ENCODE data around the gene RNF144A. TPM values are rescaled to one million over a fixed set of nuclear protein-coding genes. Genes with fewer than 3 reads are reported as not detected.

Gene RNF144A
- polyA plus RNA-seq, 3 donors, result 0.30 to 0.68 (median 0.48) TPM

DNA sequence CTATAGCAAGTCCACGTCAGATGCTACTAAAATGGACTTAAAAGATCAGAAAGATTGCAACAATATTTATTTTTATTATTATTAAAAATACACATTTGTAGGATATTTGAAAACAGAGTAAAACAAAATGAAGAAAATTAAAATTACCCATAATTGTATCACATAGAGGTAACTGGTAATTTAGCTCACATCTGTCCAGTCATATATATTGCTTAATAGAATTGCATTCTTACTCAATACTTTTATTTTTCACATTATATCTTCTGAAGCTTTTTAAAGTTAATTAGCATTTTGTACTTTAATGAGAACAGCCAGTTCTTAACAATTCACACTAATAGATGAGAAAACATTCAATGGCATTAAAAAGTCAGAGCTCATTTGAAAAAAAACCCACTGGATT lies 11.5 kb upstream of the RNF144A start:
- no peak overlapping the region for H3K4me3 Mint-ChIP-seq
- H4K20me1 ChIP-seq (ENCODE audit: insufficient read depth, low read length), result no peaks in the 10 kb centered on the region
- H3K36me3 Mint-ChIP-seq, result no peaks in the 10 kb centered on the region
- no peaks in the 10 kb centered on the region for H3K9me3 ChIP-seq (replicated peaks in 1 of 2; ENCODE audit: control insufficient read depth in 1 of 2, insufficient read depth in 1 of 2, low read length in 2 of 2)
- H3K4me3 ChIP-seq (replicated peaks in 1 of 3; ENCODE audit: low read depth in 2 of 3, low read length in 3 of 3), result no peak overlapping the region
- no peak overlapping the region for H3K4me2 ChIP-seq (replicated peaks; ENCODE audit: extremely low read depth, low read length, poor library complexity, severe bottlenecking)
- peaks cover 3 to 11% (median 6%) of the 10 kb centered on the region in 7 donors for H3K9me3 Mint-ChIP-seq
- H3K36me3 ChIP-seq (replicated peaks in 1 of 2; ENCODE audit: control insufficient read depth in 1 of 2, insufficient read depth in 2 of 2, low read length in 2 of 2), result no peaks in the 10 kb centered on the region
- peaks cover 8 to 12% of the 10 kb centered on the region in 2 donors for H3K4me1 ChIP-seq (ENCODE audit: control insufficient read depth in 1 of 2, insufficient read depth in 2 of 2, low read length in 2 of 2)
- H3K27ac ChIP-seq (ENCODE audit: low read depth in 1 of 2, low read length in 2 of 2), result no peak overlapping the region
- peaks cover 12% of the 10 kb centered on the region for H3K4me1 Mint-ChIP-seq
- H3K79me2 ChIP-seq (ENCODE audit: insufficient read depth, low read length), result no peaks in the 10 kb centered on the region
- DNase-seq, result no peak
- H2AFZ ChIP-seq (ENCODE audit: insufficient read depth, low read depth, low read length, poor library complexity, severe bottlenecking), result no peak overlapping the region
- no peak overlapping the region for H3K9ac ChIP-seq (ENCODE audit: insufficient read depth, low read length, poor library complexity, severe bottlenecking)
- intact Hi-C loops (cut with micrococcal nuclease), result no loop called here
- WGBS (ENCODE audit: insufficient coverage), result no CpG with 5 or more reads among the region's 1 CpG
- TF ChIP-seq, protein P1, sequence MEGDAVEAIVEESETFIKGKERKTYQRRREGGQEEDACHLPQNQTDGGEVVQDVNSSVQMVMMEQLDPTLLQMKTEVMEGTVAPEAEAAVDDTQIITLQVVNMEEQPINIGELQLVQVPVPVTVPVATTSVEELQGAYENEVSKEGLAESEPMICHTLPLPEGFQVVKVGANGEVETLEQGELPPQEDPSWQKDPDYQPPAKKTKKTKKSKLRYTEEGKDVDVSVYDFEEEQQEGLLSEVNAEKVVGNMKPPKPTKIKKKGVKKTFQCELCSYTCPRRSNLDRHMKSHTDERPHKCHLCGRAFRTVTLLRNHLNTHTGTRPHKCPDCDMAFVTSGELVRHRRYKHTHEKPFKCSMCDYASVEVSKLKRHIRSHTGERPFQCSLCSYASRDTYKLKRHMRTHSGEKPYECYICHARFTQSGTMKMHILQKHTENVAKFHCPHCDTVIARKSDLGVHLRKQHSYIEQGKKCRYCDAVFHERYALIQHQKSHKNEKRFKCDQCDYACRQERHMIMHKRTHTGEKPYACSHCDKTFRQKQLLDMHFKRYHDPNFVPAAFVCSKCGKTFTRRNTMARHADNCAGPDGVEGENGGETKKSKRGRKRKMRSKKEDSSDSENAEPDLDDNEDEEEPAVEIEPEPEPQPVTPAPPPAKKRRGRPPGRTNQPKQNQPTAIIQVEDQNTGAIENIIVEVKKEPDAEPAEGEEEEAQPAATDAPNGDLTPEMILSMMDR (IDR thresholded peaks at IDR 0.05), result no peak
- H3K27me3 ChIP-seq (ENCODE audit: control insufficient read depth in 2 of 2, insufficient read depth in 2 of 2, low read length in 2 of 2), result no peaks in the 10 kb centered on the region
- H3K27ac Mint-ChIP-seq, result no peak overlapping the region
- H3K27me3 Mint-ChIP-seq (ENCODE audit: low read depth in 3 of 3), result peaks cover 0 to 3% (median 2%) of the 10 kb centered on the region in 3 donors

DNA sequence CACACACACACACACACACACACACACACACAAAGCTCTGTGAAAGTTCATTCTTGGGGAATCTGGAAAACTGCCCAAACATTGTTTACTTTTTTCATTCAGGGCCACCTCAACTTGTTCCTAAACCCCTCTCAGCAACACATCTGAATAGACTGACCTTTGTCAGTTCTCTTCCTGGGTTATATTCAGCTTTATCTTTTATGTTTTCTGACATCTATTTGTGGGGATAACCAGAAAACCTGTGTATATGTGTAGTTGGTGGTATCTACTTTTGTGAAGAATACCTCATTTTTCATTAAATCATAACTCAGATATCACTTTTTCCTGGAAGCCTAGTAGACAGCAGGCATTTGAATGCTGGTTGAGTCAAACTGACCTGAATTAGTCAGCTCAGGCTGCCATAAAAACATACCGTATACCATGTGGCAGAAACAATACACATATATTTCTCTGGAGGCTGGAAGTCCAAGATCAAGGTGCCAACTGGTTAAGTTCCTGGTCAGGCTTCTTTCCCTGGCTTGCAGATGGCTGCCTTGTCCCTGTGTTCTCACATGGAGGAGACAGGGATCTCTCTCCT lies 11.0 kb upstream of the RNF144A start:
- Histone ChIP-seq H2AFZ (ENCODE audit: insufficient read depth, low read depth, low read length, poor library complexity, severe bottlenecking) (no peak overlapping the region), H3K27me3 (ENCODE audit: control insufficient read depth in 2 of 2, insufficient read depth in 2 of 2, low read length in 2 of 2) (no peaks in the 10 kb centered on the region), H3K9ac (ENCODE audit: insufficient read depth, low read length, poor library complexity, severe bottlenecking) (no peak overlapping the region), H3K4me1 (ENCODE audit: control insufficient read depth in 1 of 2, insufficient read depth in 2 of 2, low read length in 2 of 2) (peaks cover 8 to 12% of the 10 kb centered on the region in 2 donors), H4K20me1 (ENCODE audit: insufficient read depth, low read length) (no peaks in the 10 kb centered on the region), H3K4me3 (replicated peaks in 1 of 3; ENCODE audit: low read depth in 2 of 3, low read length in 3 of 3) (no peak overlapping the region), H3K79me2 (ENCODE audit: insufficient read depth, low read length) (no peaks in the 10 kb centered on the region), H3K27ac (ENCODE audit: low read depth in 1 of 2, low read length in 2 of 2) (no peak overlapping the region), H3K36me3 (replicated peaks in 1 of 2; ENCODE audit: control insufficient read depth in 1 of 2, insufficient read depth in 2 of 2, low read length in 2 of 2) (no peaks in the 10 kb centered on the region), H3K9me3 (replicated peaks in 1 of 2; ENCODE audit: control insufficient read depth in 1 of 2, insufficient read depth in 1 of 2, low read length in 2 of 2) (no peaks in the 10 kb centered on the region), H3K4me2 (replicated peaks; ENCODE audit: extremely low read depth, low read length, poor library complexity, severe bottlenecking) (no peak overlapping the region)
- Mint-ChIP-seq H3K36me3 (no peaks in the 10 kb centered on the region), H3K4me1 (peaks cover 13% of the 10 kb centered on the region), H3K9me3 (peaks cover 3 to 11% (median 6%) of the 10 kb centered on the region in 7 donors), H3K27me3 (ENCODE audit: low read depth in 3 of 3) (peaks cover 0 to 3% (median 2%) of the 10 kb centered on the region in 3 donors), H3K27ac (no peak overlapping the region), H3K4me3 (no peak overlapping the region)
- TF ChIP-seq, protein P1 (IDR thresholded peaks at IDR 0.05), result no peak
- no CpG with 5 or more reads among the region's 1 CpG for WGBS (ENCODE audit: insufficient coverage)
- no peak for DNase-seq
- intact Hi-C loops (cut with micrococcal nuclease), result no loop called here

Data from CD14-positive monocyte (primary cell).